OCI-LY7 (cell line): ENCODE data around the gene PRR18.

Source experiments
- EZH2phosphoT487 ChIP-seq: fragments of 200-600 bp; sonication (generic); IDR thresholded peaks from 2 replicates; pipeline ENCODE4 v1.6.1; 2018; ENCODE audit warnings: low read depth, borderline replicate concordance, mild to moderate bottlenecking, mixed run types, antibody characterized with exemption, low read length, moderate library complexity, mixed read lengths
- TF ChIP-seq, protein P1 (sequence below): fragments of 200-600 bp; sonication (generic); conservative IDR thresholded peaks from 2 replicates; pipeline ENCODE4 v1.5.1; 2014; ENCODE audit warnings: mild to moderate bottlenecking, antibody characterized with exemption, low read length, moderate library complexity, mixed read lengths

DNA sequence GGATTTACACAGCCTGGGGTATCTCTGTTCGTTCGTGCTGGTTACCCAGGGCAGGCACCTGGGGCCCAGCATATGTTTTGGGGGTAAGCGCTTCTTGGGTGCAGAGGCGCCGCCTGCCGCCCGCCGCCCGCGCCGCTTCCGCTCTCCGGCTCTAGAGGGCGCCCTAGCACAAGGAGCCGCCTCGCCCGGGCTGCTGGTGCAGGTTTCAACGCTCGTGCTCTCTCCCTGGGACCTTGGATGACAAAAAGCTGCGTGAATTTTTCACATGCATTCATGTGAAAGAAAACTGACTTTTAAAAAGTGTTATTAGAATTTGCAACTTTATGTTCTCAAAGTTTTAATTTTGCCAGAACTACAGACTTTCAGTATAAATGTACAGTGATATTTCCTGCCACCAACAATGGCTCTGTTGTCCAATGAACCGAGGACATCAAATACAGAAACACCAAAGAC, 32.5 kb downstream of the PRR18 start:
- TF ChIP-seq, protein P1, sequence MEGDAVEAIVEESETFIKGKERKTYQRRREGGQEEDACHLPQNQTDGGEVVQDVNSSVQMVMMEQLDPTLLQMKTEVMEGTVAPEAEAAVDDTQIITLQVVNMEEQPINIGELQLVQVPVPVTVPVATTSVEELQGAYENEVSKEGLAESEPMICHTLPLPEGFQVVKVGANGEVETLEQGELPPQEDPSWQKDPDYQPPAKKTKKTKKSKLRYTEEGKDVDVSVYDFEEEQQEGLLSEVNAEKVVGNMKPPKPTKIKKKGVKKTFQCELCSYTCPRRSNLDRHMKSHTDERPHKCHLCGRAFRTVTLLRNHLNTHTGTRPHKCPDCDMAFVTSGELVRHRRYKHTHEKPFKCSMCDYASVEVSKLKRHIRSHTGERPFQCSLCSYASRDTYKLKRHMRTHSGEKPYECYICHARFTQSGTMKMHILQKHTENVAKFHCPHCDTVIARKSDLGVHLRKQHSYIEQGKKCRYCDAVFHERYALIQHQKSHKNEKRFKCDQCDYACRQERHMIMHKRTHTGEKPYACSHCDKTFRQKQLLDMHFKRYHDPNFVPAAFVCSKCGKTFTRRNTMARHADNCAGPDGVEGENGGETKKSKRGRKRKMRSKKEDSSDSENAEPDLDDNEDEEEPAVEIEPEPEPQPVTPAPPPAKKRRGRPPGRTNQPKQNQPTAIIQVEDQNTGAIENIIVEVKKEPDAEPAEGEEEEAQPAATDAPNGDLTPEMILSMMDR, result peak; percentile 100
- no peak for TF ChIP-seq EZH2phosphoT487
